H1 (cell line): Measurements from ENCODE around the gene PLEKHG3.

Experiments
- ATF2 ChIP-seq: IDR thresholded peaks from 2 replicates; pipeline ENCODE4 v1.6.1; 2012; ENCODE audit warnings: low read length, inconsistent platforms
- BRCA1 ChIP-seq: IDR thresholded peaks from 2 replicates; pipeline ENCODE4 v1.6.1; 2012; ENCODE audit warnings: low read depth, low read length, improper control_type of control experiment
- CHD7 ChIP-seq: fragments of 300-600 bp; sonication (generic); IDR thresholded peaks from 2 replicates; pipeline ENCODE4 v1.7.1; 2012; ENCODE audit warnings: low read length, moderate library complexity, mild to moderate bottlenecking, inconsistent platforms; ENCODE audit not compliant: insufficient replicate concordance
- CTCF ChIP-seq, 3 experiments: IDR thresholded peaks; 1 replicate in 2 of 3; 2 replicates in 1 of 3; pipeline versions ENCODE4 v1.5.1 to v1.6.1; 2011; ENCODE audit warnings: low read length in 3 of 3, mild to moderate bottlenecking in 3 of 3, inconsistent platforms in 2 of 3, low read depth in 1 of 3, moderate library complexity in 1 of 3; ENCODE audit not compliant: insufficient read depth in 1 of 3; ENCODE audit errors: control extremely low read depth in 1 of 3
- FOSL1 ChIP-seq: IDR thresholded peaks from 2 replicates; pipeline ENCODE4 v1.6.1; 2011; ENCODE audit warnings: mild to moderate bottlenecking, low read depth, low read length, moderate library complexity; ENCODE audit not compliant: insufficient read depth
- POLR2AphosphoS5 ChIP-seq: IDR thresholded peaks from 2 replicates; pipeline ENCODE4 v1.6.1; 2011; ENCODE audit warnings: low read depth, low read length
- RAD21 ChIP-seq, 2 experiments: IDR thresholded peaks in 1 of 2; conservative IDR thresholded peaks in 1 of 2; 2 replicates each; pipeline ENCODE4 v1.6.1; 2011; ENCODE audit warnings: low read depth in 2 of 2, low read length in 2 of 2, improper control_type of control experiment in 1 of 2, inconsistent platforms in 1 of 2, mild to moderate bottlenecking in 1 of 2, moderate library complexity in 1 of 2
- RFX5 ChIP-seq: IDR thresholded peaks from 2 replicates; pipeline ENCODE4 v1.6.1; 2011; ENCODE audit warnings: low read depth, low read length, improper control_type of control experiment, borderline replicate concordance
- SIX5 ChIP-seq: IDR thresholded peaks from 2 replicates; pipeline ENCODE4 v1.6.1; 2011; ENCODE audit warnings: mild to moderate bottlenecking, low read depth, low read length
- SP1 ChIP-seq: IDR thresholded peaks from 2 replicates; pipeline ENCODE4 v1.6.1; 2011; ENCODE audit warnings: low read depth, low read length
- SRF ChIP-seq: IDR thresholded peaks from 2 replicates; pipeline ENCODE4 v1.6.1; 2011; ENCODE audit warnings: mild to moderate bottlenecking, low read depth, low read length, moderate library complexity
- USF2 ChIP-seq: IDR thresholded peaks from 2 replicates; pipeline ENCODE4 v1.6.1; 2011; ENCODE audit warnings: low read length, improper control_type of control experiment

- TF ChIP-seq BRCA1 (no peak), USF2 (no peak), POLR2AphosphoS5 (no peak), SRF (no peak), CTCF (IDR thresholded peaks at IDR 0.05; ENCODE audit: control extremely low read depth in 1 of 3, insufficient read depth in 1 of 3, low read depth in 1 of 3, low read length in 3 of 3) (no peak), RFX5 (no peak), CHD7 (no peak), FOSL1 (no peak), SIX5 (no peak), RAD21 (IDR thresholded peaks at IDR 0.05 in 1 of 2, conservative IDR thresholded peaks at IDR 0.05 in 1 of 2; ENCODE audit: low read depth in 2 of 2, low read length in 2 of 2) (no peak), SP1 (no peak), ATF2 (no peak)
Observed at GRCh38 chr14:64790478-64790877, 86.3 kb downstream of the PLEKHG3 start.
